Measurements from ENCODE around the gene TFDP2.

DNA sequence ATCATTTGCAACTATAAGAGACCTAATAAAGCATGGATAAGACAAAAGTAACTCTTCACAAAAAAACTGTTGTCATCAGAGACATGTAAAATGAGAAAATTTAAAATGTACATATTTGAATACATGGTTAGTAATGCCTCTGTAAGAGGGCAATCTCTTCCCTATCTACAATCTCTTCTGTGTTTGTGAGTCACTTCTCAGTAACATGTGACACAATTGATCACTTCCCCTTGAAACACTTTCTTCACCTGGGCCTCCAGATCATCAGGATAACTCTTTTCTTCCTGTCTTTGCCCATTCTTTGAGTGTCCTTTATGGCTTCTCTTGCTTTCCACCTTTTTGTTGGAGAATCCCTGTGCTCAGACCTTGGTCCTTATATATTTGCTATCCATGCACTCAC lies 50.4 kb downstream of the TFDP2 start:
- TF ChIP-seq, protein P1, sequence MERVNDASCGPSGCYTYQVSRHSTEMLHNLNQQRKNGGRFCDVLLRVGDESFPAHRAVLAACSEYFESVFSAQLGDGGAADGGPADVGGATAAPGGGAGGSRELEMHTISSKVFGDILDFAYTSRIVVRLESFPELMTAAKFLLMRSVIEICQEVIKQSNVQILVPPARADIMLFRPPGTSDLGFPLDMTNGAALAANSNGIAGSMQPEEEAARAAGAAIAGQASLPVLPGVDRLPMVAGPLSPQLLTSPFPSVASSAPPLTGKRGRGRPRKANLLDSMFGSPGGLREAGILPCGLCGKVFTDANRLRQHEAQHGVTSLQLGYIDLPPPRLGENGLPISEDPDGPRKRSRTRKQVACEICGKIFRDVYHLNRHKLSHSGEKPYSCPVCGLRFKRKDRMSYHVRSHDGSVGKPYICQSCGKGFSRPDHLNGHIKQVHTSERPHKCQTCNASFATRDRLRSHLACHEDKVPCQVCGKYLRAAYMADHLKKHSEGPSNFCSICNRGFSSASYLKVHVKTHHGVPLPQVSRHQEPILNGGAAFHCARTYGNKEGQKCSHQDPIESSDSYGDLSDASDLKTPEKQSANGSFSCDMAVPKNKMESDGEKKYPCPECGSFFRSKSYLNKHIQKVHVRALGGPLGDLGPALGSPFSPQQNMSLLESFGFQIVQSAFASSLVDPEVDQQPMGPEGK (CRISPR knock-in tag; IDR thresholded peaks at IDR 0.05; ENCODE audit: borderline replicate concordance): no peak
- no peak for TF ChIP-seq GLIS3 (CRISPR knock-in tag; IDR thresholded peaks at IDR 0.05)
